Nephron (organoid): ENCODE data around the gene HOMER2.

Source experiments
- H3K27ac Mint-ChIP-seq, 3 experiments: 2 replicates each; pipeline ENCODE4 v1.8.0; 2020; ENCODE audit warnings: mixed read lengths in 3 of 3, mild to moderate bottlenecking in 2 of 3, moderate library complexity in 1 of 3
- H3K27me3 Mint-ChIP-seq: 2 replicates; pipeline ENCODE4 v1.8.0; 2021; ENCODE audit warnings: low read depth, mild to moderate bottlenecking, moderate library complexity, mixed read lengths
- H3K36me3 Mint-ChIP-seq: 2 replicates; pipeline ENCODE4 v1.8.0; 2020; ENCODE audit warnings: low read depth, mixed read lengths
- H3K4me1 Mint-ChIP-seq: 2 replicates; pipeline ENCODE4 v1.8.0; 2020; ENCODE audit warnings: mixed read lengths
- H3K4me3 Mint-ChIP-seq, 3 experiments: 2 replicates each; pipeline ENCODE4 v1.8.0; 2020; ENCODE audit warnings: mild to moderate bottlenecking in 3 of 3, mixed read lengths in 3 of 3, moderate library complexity in 2 of 3
- H3K9me3 Mint-ChIP-seq: 2 replicates; pipeline ENCODE4 v1.8.0; 2020; ENCODE audit warnings: mixed read lengths
- CTCF ChIP-seq, 3 experiments: fragments of 200-600 bp; sonication (generic); IDR thresholded peaks; one replicate each; pipeline ENCODE4 v1.5.0; 2021; ENCODE audit warnings: antibody characterized with exemption in 3 of 3; ENCODE audit not compliant: unreplicated experiment in 3 of 3

Gene HOMER2

GRCh38 chr15:82812994-82813393 is 139.5 kb downstream of the HOMER2 start:
- Mint-ChIP-seq H3K27ac (peak overlapping the region in 1 of 3 experiments; percentile 76), H3K9me3 (no peaks in the 10 kb centered on the region), H3K4me1 (peaks cover 24% of the 10 kb centered on the region), H3K4me3 (peak overlapping the region in 1 of 3 experiments; percentile 29), H3K36me3 (peaks cover 42% of the 10 kb centered on the region), H3K27me3 (no peaks in the 10 kb centered on the region)
- TF ChIP-seq CTCF (IDR thresholded peaks at IDR 0.05; ENCODE audit: unreplicated experiment in 3 of 3): no peak

- peak overlapping the region; percentile 90 to 97 (median 93) for H3K27ac Mint-ChIP-seq
- H3K4me1 Mint-ChIP-seq: peaks cover 38% of the 10 kb centered on the region
- H3K9me3 Mint-ChIP-seq: no peaks in the 10 kb centered on the region
- no peak for TF ChIP-seq CTCF (IDR thresholded peaks at IDR 0.05; ENCODE audit: unreplicated experiment in 3 of 3)
- peak overlapping the region; percentile 88 to 96 (median 95) for H3K4me3 Mint-ChIP-seq
- peaks cover 26% of the 10 kb centered on the region for H3K36me3 Mint-ChIP-seq
- H3K27me3 Mint-ChIP-seq: no peaks in the 10 kb centered on the region
Measured at GRCh38 chr15:82810890-82811426, 141.6 kb downstream of the HOMER2 start.

- Mint-ChIP-seq H3K4me1 (peaks cover 43% of the 10 kb centered on the region), H3K4me3 (peak overlapping the region; percentile 88 to 96 (median 95)), H3K36me3 (peaks cover 19% of the 10 kb centered on the region), H3K27me3 (no peaks in the 10 kb centered on the region), H3K9me3 (no peaks in the 10 kb centered on the region), H3K27ac (peak overlapping the region; percentile 90 to 97 (median 93))
- no peak for TF ChIP-seq CTCF (IDR thresholded peaks at IDR 0.05; ENCODE audit: unreplicated experiment in 3 of 3)
Measured at GRCh38 chr15:82810061-82810889, 142.2 kb downstream of the HOMER2 start.

GRCh38 chr15:82809308-82810060 is 143.0 kb downstream of the HOMER2 start, which contains the start of gene WHAMM:
WHAMM (plus strand) TSS chr15:82809628; CDS start chr15:82809727, 99 bp downstream.
- no peaks in the 10 kb centered on the region for H3K27me3 Mint-ChIP-seq
- no peak for TF ChIP-seq CTCF (IDR thresholded peaks at IDR 0.05; ENCODE audit: unreplicated experiment in 3 of 3)
- H3K4me3 Mint-ChIP-seq: peak within 1 kb of the TSS; percentile 88 to 96 (median 95)
- peaks cover 43% of the 10 kb centered on the region for H3K4me1 Mint-ChIP-seq
- peak within 1 kb of the TSS; percentile 93 to 97 (median 96) for H3K27ac Mint-ChIP-seq
- no peaks in the 10 kb centered on the region for H3K9me3 Mint-ChIP-seq
- H3K36me3 Mint-ChIP-seq: peaks cover 13% of the 10 kb centered on the region

GRCh38 chr15:82808634-82809041 is 143.9 kb downstream of the HOMER2 start:
- Mint-ChIP-seq H3K4me1 (peaks cover 48% of the 10 kb centered on the region), H3K4me3 (peak overlapping the region; percentile 83 to 88 (median 84)), H3K9me3 (no peaks in the 10 kb centered on the region), H3K27me3 (no peaks in the 10 kb centered on the region), H3K36me3 (peaks cover 4% of the 10 kb centered on the region), H3K27ac (peak overlapping the region in 1 of 3 experiments; percentile 48)
- TF ChIP-seq CTCF (IDR thresholded peaks at IDR 0.05; ENCODE audit: unreplicated experiment in 3 of 3): no peak
